ENCODE measurements around the gene STEAP4.

DNA sequence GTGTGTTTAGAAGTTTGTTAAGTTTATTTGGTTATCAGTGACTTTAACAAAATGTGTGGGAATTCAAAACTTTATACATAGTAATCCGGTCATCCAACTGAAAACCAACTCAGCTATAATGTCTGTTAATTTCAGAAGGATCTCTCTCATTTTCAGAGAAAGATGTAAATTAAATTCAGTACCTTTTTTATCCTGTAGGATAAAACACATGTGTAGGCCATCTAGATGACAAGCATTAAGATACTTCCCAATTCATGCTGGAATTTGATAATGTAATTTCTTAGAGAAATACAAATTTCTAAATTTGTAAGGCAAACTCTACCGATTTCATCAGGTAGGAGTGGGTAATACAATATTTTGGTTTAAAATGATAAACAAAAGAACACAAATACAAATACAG lies 43.4 kb upstream of the STEAP4 start:
- TF ChIP-seq TAF1 (IDR thresholded peaks at IDR 0.05; ENCODE audit: borderline replicate concordance, insufficient read depth, low read length) (no peak), POLR2AphosphoS5 (IDR thresholded peaks at IDR 0.05; ENCODE audit: low read depth, low read length) (no peak)
- TF ChIP-seq, protein P1, sequence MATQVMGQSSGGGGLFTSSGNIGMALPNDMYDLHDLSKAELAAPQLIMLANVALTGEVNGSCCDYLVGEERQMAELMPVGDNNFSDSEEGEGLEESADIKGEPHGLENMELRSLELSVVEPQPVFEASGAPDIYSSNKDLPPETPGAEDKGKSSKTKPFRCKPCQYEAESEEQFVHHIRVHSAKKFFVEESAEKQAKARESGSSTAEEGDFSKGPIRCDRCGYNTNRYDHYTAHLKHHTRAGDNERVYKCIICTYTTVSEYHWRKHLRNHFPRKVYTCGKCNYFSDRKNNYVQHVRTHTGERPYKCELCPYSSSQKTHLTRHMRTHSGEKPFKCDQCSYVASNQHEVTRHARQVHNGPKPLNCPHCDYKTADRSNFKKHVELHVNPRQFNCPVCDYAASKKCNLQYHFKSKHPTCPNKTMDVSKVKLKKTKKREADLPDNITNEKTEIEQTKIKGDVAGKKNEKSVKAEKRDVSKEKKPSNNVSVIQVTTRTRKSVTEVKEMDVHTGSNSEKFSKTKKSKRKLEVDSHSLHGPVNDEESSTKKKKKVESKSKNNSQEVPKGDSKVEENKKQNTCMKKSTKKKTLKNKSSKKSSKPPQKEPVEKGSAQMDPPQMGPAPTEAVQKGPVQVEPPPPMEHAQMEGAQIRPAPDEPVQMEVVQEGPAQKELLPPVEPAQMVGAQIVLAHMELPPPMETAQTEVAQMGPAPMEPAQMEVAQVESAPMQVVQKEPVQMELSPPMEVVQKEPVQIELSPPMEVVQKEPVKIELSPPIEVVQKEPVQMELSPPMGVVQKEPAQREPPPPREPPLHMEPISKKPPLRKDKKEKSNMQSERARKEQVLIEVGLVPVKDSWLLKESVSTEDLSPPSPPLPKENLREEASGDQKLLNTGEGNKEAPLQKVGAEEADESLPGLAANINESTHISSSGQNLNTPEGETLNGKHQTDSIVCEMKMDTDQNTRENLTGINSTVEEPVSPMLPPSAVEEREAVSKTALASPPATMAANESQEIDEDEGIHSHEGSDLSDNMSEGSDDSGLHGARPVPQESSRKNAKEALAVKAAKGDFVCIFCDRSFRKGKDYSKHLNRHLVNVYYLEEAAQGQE (IDR thresholded peaks at IDR 0.05; ENCODE audit: insufficient read depth in 1 of 2, low read depth in 2 of 2, low read length in 2 of 2) = no peak

Data from PFSK-1 (cell line).